Cardiac muscle cell (in vitro differentiated cells and primary cell): ENCODE data around the gene RPUSD1. TPM values are rescaled to one million over a fixed set of nuclear protein-coding genes. Genes with fewer than 3 reads are reported as not detected.
"Not testable (repeated sequence)": the region's sequence is repeated elsewhere in the genome, so short reads cannot be mapped to it uniquely, and the experiment has no call there.

ENCODE experiments used
- DNase-seq, 2 donors: peaks; one replicate each; pipeline versions ENCODE4 v3.0.0 to v3.0.0-alpha.2; 2010 to 2017; ENCODE audit warnings: low read depth in 1 of 2, low spot score in 1 of 2
- H3K27ac ChIP-seq: fragments of 200-600 bp; sonication (generic); 2 replicates; pipeline ENCODE4 v1.5.1; 2016
- H3K27me3 ChIP-seq: fragments of 200-600 bp; sonication (generic); 2 replicates; pipeline ENCODE4 v1.6.0; 2016; ENCODE audit warnings: control low read depth
- H3K36me3 ChIP-seq: fragments of 200-600 bp; sonication (generic); 2 replicates; pipeline ENCODE4 v1.5.1; 2016; ENCODE audit warnings: control low read depth
- H3K4me1 ChIP-seq: fragments of 200-600 bp; sonication (generic); 2 replicates; pipeline ENCODE4 v1.8.1; 2017; ENCODE audit warnings: low read depth, mild to moderate bottlenecking, mixed run types
- H3K4me3 ChIP-seq: fragments of 200-600 bp; sonication (generic); 2 replicates; pipeline ENCODE4 v1.5.1; 2016; ENCODE audit warnings: mild to moderate bottlenecking
- H3K9me3 ChIP-seq: fragments of 200-600 bp; sonication (generic); 2 replicates; pipeline ENCODE4 v1.5.1; 2017; ENCODE audit warnings: low read depth, mild to moderate bottlenecking, control low read depth
- CTCF ChIP-seq: IDR thresholded peaks from 2 replicates; pipeline ENCODE4 v1.5.1; 2012; ENCODE audit warnings: low read depth, mild to moderate bottlenecking, low read length
- polyA plus RNA-seq: library from polyadenylated mRNA; unstranded; fragments of >200 nt; fragmentation: Nextera tagmentation; extraction: Ambion mirVana; gene quantifications from 2 replicates; pipeline ENCODE4 v1.2.1, GENCODE V29; 2016
- total RNA-seq: library from RNA; depleted of rRNA; stranded (reverse); fragments of >200 nt; gene quantifications from 2 replicates; pipeline ENCODE4 v1.2.3, GENCODE V29; 2016

RPUSD1 gene
- total and polyA plus RNA-seq, 2 experiments from 2014 or later: 32.2 to 34.3 TPM

- no peaks in the 10 kb centered on the region for H3K27me3 ChIP-seq
- peak overlapping the region; percentile 67 for H3K27ac ChIP-seq
- no peak overlapping the region for H3K4me3 ChIP-seq
- no peak for TF ChIP-seq CTCF
- peak in 1 of 2 donors; percentile 42 for DNase-seq
- H3K36me3 ChIP-seq: no peaks in the 10 kb centered on the region
- peaks cover 9% of the 10 kb centered on the region for H3K4me1 ChIP-seq
- no peaks in the 10 kb centered on the region for H3K9me3 ChIP-seq
Observed at GRCh38 chr16:759110-759910, 28.9 kb downstream of the RPUSD1 start.

GRCh38 chr16:756428-756827 lies 31.8 kb downstream of the RPUSD1 start:
- no peak for TF ChIP-seq CTCF
- no peak for DNase-seq
- Histone ChIP-seq H3K27me3 (no peaks in the 10 kb centered on the region), H3K36me3 (no peaks in the 10 kb centered on the region), H3K4me1 (peaks cover 12% of the 10 kb centered on the region), H3K27ac (no peak overlapping the region), H3K4me3 (no peak overlapping the region), H3K9me3 (no peaks in the 10 kb centered on the region)

GRCh38 chr16:754656-755055 lies 33.5 kb downstream of the RPUSD1 start:
- Histone ChIP-seq H3K27me3 (no peaks in the 10 kb centered on the region), H3K36me3 (no peaks in the 10 kb centered on the region), H3K27ac (no peak overlapping the region), H3K9me3 (no peaks in the 10 kb centered on the region), H3K4me3 (no peak overlapping the region), H3K4me1 (peaks cover 8% of the 10 kb centered on the region)
- no peak for DNase-seq
- TF ChIP-seq CTCF: no peak

- not testable (repeated sequence) for H3K4me1 ChIP-seq, DNase-seq, H3K36me3 ChIP-seq, H3K27me3 ChIP-seq, H3K27ac ChIP-seq, H3K4me3 ChIP-seq, H3K9me3 ChIP-seq
Observed at GRCh38 chr16:754121-754607, 34.0 kb downstream of the RPUSD1 start.

GRCh38 chr16:752007-752312 lies 36.2 kb downstream of the RPUSD1 start:
- no peak for DNase-seq
- Histone ChIP-seq H3K27me3 (no peaks in the 10 kb centered on the region), H3K4me1 (peaks cover 3% of the 10 kb centered on the region), H3K27ac (no peak overlapping the region), H3K4me3 (no peak overlapping the region), H3K36me3 (no peaks in the 10 kb centered on the region), H3K9me3 (no peaks in the 10 kb centered on the region)
- no peak for TF ChIP-seq CTCF

GRCh38 chr16:751152-752006 lies 36.8 kb downstream of the RPUSD1 start:
- no peaks in the 10 kb centered on the region for H3K27me3 ChIP-seq

More at GRCh38 chr16:751152-752006, 36.8 kb downstream of the RPUSD1 start:
- H3K36me3 ChIP-seq: no peaks in the 10 kb centered on the region
- peaks cover 3% of the 10 kb centered on the region for H3K4me1 ChIP-seq
- H3K27ac ChIP-seq: peak overlapping the region; percentile 66
- no peak overlapping the region for H3K4me3 ChIP-seq
- TF ChIP-seq CTCF: no peak
- H3K9me3 ChIP-seq: no peaks in the 10 kb centered on the region
- no peak for DNase-seq
